Activated naive CD4-positive, alpha-beta T cell treated with anti-CD3 and anti-CD28 coated beads, Interleukin-2, amount 50 U/mL, for 72 hours (primary cell): Measurements from ENCODE around the gene CCL7. TPM values are rescaled to one million over a fixed set of nuclear protein-coding genes. Genes with fewer than 3 reads are reported as not detected.
A peak's percentile ranks its signal among the peaks of the same experiment; 100 is the strongest.

Source experiments
- ATAC-seq, 2 donors: fragments of 150-1000 bp; cut with Tn5 transposase; 2 replicates each; pipeline ENCODE4 v1.10.0; 2021; ENCODE audit warnings: mild to moderate bottlenecking in 2 of 2, moderate library complexity in 2 of 2
- DNase-seq, 2 donors: peaks; one replicate each; pipeline ENCODE4 v3.0.0; 2021 to 2022; ENCODE audit warnings: low spot score in 2 of 2
- H3K27ac Mint-ChIP-seq, 2 donors: one replicate each; pipeline ENCODE4 v1.8.0; 2022; ENCODE audit warnings: mild to moderate bottlenecking in 2 of 2, mixed read lengths in 2 of 2
- H3K36me3 Mint-ChIP-seq, 2 donors: one replicate each; pipeline ENCODE4 v1.8.0; 2022; ENCODE audit warnings: mixed read lengths in 2 of 2
- H3K9me3 Mint-ChIP-seq, 2 donors: one replicate each; pipeline ENCODE4 v1.8.0; 2022; ENCODE audit warnings: mixed read lengths in 2 of 2
- total RNA-seq, 2 donors: library from RNA; stranded (reverse); gene quantifications; one replicate each; pipeline ENCODE4 v1.2.3, GENCODE V29; 2022

Gene CCL7
- total RNA-seq, 2 donors from 2014 or later, result not detected

DNA sequence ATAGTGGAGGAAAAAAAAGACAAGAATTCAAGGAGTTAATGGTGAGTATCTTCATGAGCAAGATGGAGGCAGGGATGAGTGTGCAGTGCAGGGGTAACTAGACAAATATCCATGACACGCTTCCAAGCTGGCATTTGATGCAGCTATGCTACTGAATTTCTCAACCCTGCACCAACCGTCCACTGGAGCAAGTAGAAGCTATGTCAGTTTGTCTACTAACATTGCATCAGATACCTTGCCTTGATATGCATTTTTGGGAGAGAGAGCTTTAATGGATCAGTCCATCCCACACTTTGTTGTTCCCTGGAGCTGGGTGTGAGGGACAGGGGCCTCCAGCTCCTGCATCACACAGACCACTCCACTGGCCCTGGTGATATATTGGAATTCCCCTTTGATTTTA lies 32.0 kb downstream of the CCL7 start:
- DNase-seq, result no peak
- ATAC-seq, result no peak
- no peak overlapping the region for H3K27ac Mint-ChIP-seq
- H3K9me3 Mint-ChIP-seq, result peaks cover 5% of the 10 kb centered on the region in 2 donors
- peaks cover 7 to 12% of the 10 kb centered on the region in 2 donors for H3K36me3 Mint-ChIP-seq

DNA sequence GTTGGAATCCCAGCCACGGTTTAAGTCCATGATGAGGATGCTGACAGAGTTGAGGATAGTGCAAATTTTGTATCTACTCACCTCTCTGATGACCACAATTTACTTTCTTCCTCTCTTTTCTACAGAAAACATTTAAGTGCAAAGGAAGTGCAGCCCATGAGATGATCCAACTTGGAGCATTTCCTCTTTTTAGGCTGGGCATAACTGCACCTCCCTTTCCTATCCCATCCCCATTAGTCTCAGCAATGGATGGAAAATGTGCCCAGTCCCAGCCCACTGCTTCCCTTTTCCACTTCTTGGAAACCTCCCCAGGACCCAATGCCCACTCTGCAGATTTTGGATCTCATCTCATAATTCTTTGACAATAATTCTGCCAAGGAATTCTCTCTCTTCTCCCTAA lies 32.6 kb downstream of the CCL7 start:
- H3K9me3 Mint-ChIP-seq, result peaks cover 5% of the 10 kb centered on the region in 2 donors
- ATAC-seq, result no peak

DNA sequence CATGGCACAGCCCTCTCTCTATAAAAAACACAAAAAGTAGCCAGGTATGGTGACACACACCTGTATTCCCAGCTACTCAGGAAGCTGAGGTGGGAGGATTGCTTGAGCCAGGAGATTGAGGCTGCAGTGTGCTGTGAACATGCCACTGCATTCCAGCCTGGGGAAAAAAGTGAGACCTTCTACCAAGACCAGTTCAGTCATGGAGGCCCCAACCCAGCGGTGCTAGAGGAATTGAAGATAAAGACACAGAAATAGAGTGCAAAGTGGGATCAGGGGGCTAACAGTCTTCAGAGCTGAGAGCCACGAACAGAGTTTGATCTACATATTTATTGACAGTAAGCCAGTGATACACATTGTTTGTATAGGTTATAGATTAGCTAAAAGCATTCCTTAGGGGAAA lies 33.6 kb downstream of the CCL7 start:
- Mint-ChIP-seq H3K36me3 (peaks cover 2 to 6% of the 10 kb centered on the region in 2 donors), H3K9me3 (peaks cover under 1% of the 10 kb centered on the region in 2 donors), H3K27ac (no peak overlapping the region)
- DNase-seq (no peak), ATAC-seq (no peak)

More for the DNA sequence above, 32.6 kb downstream of the CCL7 start:
- DNase-seq, result no peak
- Mint-ChIP-seq H3K36me3 (peaks cover 7 to 12% of the 10 kb centered on the region in 2 donors), H3K27ac (no peak overlapping the region)

DNA sequence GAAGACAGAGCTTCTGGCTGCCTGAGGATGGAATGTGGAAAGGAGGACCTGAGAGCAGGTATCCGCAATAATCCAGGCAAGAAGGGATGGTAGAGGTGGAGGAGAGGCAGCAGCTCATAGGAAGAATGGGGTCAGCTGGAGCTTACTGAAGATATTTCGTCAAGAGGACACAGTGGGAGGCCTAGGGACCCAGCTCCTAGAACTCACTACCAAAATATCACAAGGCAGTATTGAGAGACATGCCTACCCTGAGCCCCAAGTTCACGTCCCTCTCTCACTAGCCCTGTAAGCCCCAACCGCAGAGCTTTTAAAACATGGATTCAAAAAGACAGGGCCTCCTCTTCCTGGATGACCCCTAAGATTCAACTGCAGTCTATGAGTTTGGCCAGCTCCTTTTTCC lies 35.0 kb downstream of the CCL7 start:
- Mint-ChIP-seq H3K36me3 (no peaks in the 10 kb centered on the region), H3K9me3 (no peaks in the 10 kb centered on the region), H3K27ac (no peak overlapping the region)
- DNase-seq, result no peak
- no peak for ATAC-seq

DNA sequence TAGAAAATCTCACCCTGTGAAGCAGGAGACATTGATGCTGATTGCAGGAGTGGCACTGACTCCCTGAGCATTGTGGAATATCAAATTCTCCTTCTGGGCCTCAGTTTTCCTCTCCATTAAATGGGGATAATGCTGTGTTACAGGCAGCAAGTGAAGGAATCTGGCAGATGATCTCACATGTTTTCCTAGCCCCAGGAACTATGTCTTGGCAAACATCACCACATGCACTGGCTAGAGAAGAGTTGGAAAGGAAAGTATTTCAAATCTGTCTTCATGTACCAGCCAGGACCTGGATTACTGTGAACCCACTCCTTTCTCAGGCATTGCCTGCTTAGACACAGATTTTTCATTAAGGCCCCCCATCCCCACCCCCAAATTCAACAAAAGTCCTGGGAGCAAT lies 35.6 kb downstream of the CCL7 start:
- Mint-ChIP-seq H3K9me3 (no peaks in the 10 kb centered on the region), H3K36me3 (no peaks in the 10 kb centered on the region), H3K27ac (peak overlapping the region in 1 of 2 donors; percentile 77)
- no peak for ATAC-seq
- no peak for DNase-seq

DNA sequence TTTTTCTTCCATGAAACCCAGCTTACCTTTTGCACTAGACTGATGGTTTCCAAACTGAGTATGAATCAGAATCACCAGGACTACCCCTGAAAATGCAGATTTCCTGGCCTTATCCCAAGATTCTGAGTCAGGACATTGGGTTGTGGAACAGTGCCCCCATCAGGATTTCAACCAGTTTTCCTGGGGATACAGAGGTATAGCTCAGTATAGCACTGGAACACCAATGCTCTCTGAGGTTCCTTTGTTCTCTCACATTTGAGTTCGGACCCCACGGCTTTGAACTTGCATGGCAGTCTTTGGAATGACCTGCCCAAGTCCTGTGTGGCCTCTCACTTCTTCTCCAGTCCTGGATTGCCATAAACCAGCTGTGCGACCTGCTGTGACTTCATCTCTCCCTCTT lies 36.4 kb downstream of the CCL7 start:
- H3K9me3 Mint-ChIP-seq, result no peaks in the 10 kb centered on the region
- no peak for ATAC-seq
- DNase-seq, result no peak
- H3K27ac Mint-ChIP-seq, result no peak overlapping the region
- no peaks in the 10 kb centered on the region for H3K36me3 Mint-ChIP-seq

DNA sequence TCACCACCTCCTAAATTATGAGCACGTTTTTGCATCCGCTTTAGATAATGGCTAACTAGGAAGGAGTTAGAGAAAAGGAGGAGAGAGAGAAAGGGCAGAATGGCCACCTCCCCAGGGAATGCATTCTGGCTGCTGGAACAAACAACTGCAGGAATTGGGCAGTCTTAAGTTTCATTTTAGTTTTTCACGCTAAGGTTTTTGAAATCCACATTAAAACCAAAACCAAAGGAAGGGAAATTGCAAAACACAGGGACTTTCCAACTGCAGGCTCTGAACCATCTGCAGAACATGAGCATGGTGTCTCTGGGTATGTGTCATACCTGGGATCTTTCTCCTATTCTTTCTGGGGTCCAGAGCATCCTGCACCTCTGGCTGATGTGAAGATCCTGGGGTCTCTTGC lies 37.1 kb downstream of the CCL7 start:
- H3K36me3 Mint-ChIP-seq, result no peaks in the 10 kb centered on the region
- H3K9me3 Mint-ChIP-seq, result no peaks in the 10 kb centered on the region
- H3K27ac Mint-ChIP-seq, result no peak overlapping the region
- peak in 1 of 2 donors; percentile 71 for ATAC-seq
- no peak for DNase-seq

DNA sequence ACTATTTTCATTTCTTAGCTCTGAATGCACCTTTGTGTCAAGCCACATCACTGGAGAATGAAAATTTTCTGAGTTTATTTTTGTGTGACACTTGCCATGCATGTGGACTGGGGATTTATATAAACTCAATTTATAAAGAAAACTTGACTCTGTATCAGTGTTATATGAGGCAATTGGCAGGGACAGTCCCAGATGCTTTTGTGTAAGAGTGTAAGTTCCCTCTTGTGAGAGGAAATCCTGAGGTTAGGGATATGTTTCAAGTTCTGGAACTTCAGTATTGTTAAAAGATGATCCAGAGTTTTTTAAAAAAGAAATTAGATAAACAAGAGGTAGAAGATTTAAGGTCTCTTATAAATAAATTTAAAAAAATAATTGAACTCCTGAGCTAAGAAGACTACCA lies 38.4 kb downstream of the CCL7 start:
- no peaks in the 10 kb centered on the region for H3K9me3 Mint-ChIP-seq
- H3K27ac Mint-ChIP-seq, result no peak overlapping the region
- no peaks in the 10 kb centered on the region for H3K36me3 Mint-ChIP-seq
- ATAC-seq (no peak), DNase-seq (no peak)

DNA sequence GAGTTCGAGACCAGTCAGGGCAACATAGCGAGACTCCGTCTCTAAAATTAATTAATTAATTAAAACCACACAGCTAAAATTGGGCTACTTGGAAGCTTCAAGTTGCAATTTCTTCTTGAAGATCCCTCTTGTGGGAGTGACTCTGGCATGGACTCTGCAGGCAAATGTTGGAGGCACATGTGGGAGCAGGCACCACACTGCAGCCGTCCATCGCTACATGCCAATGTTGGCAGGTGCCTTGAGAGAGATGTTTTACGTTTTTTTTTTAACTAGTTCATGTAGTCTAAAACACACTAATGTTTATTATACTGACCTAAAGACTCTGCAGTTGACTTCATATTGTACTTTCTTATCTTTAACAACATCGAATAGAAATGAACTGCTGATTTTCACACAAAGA lies 41.3 kb downstream of the CCL7 start:
- Mint-ChIP-seq H3K9me3 (no peaks in the 10 kb centered on the region), H3K27ac (no peak overlapping the region), H3K36me3 (no peaks in the 10 kb centered on the region)
- DNase-seq, result no peak
- no peak for ATAC-seq

DNA sequence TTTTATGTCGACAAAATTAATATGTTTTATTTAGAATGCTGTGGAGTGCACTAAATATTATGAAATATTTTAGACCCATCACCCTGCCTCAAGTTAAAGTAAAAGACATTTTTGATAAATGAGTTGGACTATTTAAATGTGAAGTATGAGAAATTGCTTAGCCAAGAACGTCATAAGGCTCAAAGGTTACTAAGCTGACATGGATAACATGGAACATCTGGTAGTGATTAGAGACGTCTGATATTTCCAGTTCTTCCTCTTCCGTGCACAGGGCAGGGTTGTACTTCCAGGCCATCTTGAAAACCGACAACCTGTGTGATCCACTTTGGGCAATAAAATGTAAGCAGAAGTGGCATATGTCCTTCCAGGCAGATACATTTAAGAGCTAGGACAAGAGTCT lies 42.1 kb downstream of the CCL7 start:
- no peak overlapping the region for H3K27ac Mint-ChIP-seq
- no peak for DNase-seq
- no peaks in the 10 kb centered on the region for H3K9me3 Mint-ChIP-seq
- no peak for ATAC-seq
- H3K36me3 Mint-ChIP-seq, result no peaks in the 10 kb centered on the region

DNA sequence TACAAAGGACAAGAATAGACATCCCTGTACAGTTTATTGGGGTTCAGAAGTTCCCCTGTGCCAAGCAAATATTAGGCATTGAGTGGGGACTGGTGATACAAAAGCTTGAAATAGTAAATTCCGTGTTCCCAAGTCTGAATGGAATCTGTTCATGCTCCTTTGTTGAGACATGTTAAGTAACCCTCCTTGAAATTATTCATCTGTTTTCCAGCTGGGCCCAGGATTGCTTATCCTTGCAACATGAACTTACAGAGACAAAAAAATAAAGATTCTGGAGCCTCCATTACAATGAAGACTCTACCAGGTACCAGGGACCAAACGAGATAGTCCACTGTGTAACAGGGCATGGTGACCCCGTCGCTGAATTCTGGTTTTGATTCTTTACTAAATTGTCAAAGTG lies 43.1 kb downstream of the CCL7 start:
- no peak for DNase-seq
- H3K9me3 Mint-ChIP-seq, result peaks cover 0 to 4% of the 10 kb centered on the region in 2 donors
- no peak for ATAC-seq
- no peak overlapping the region for H3K27ac Mint-ChIP-seq
- H3K36me3 Mint-ChIP-seq, result no peaks in the 10 kb centered on the region

DNA sequence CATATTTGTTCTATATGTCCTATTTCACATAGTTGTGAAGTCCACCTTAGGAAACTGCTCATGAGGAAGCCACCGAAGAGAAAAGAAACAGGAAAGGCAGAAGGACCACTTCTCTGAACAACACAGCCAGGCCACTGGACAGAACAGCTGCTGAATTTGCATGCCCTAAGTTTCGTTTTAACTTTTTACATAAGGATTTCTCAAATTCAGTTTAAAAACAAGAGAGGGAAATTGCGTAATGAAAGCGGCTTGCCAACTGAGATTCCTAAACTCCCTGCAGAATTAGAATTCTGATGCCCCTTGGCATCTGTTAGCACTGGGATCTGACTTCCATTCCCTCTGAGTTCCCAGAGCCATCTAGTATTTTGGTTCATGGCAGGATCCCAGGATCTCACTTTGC lies 44.3 kb downstream of the CCL7 start:
- no peak for DNase-seq

DNA sequence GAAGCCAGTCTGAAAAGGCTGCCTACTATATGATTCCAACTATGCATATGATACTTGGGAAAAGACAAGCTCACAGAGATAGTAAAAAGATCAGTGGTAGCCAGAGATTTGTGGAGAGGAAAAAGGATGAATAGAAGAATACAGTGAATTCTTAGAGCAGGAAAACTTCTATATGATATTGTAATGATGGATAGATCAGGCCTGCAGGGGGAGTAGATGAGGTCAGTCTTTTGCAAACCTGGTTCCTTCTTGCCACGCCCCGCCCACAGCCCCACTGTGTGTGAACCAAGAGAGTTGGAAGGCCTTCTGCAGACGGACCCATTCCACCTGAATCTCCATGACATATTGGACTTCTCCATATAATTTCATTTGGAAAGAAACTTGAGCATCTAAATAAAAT lies 48.5 kb downstream of the CCL7 start:
- H3K27ac Mint-ChIP-seq, result no peak overlapping the region
- peaks cover 0 to 4% of the 10 kb centered on the region in 2 donors for H3K9me3 Mint-ChIP-seq
- DNase-seq (no peak), ATAC-seq (no peak)
- no peaks in the 10 kb centered on the region for H3K36me3 Mint-ChIP-seq

More for the DNA sequence above, 44.3 kb downstream of the CCL7 start:
- no peak for ATAC-seq
- Mint-ChIP-seq H3K27ac (no peak overlapping the region), H3K9me3 (peaks cover 0 to 4% of the 10 kb centered on the region in 2 donors), H3K36me3 (no peaks in the 10 kb centered on the region)

DNA sequence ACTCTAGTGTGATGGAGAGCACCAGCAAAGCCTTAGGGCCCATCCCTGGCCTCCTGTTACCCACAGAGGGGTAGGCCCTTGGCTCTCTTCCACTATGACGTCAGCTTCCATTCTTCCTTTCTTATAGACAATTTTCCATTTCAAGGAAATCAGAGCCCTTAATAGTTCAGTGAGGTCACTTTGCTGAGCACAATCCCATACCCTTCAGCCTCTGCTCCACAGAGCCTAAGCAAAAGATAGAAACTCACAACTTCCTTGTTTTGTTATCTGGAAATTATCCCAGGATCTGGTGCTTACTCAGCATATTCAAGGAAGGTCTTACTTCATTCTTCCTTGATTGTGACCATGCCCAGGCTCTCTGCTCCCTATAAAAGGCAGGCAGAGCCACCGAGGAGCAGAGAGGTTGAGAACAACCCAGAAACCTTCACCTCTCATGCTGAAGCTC lies 49.0 kb downstream of the CCL7 start, which contains the start of gene CCL8:
CCL8 (plus strand) TSS at position 397 of the 445 bp plus-strand sequence. CDS start 67 bp downstream, outside the sequence.
- no peak for DNase-seq
- no peak for ATAC-seq
- H3K9me3 Mint-ChIP-seq, result peaks cover 0 to 4% of the 10 kb centered on the region in 2 donors
- no peak within 1 kb of the TSS for H3K27ac Mint-ChIP-seq
- H3K36me3 Mint-ChIP-seq, result no peaks in the 10 kb centered on the region

Other genes starting within 250 kb of the CCL7 start
- not detected for gene CCL2, start 14.9 kb upstream of the CCL7 start, total RNA-seq
- not detected for gene CCL11, start 15.5 kb downstream of the CCL7 start, total RNA-seq
- gene CCL8, start 49.2 kb downstream of the CCL7 start, total RNA-seq, result not detected
- not detected for gene CCL13, start 86.3 kb downstream of the CCL7 start, total RNA-seq
- gene CCL1, start 93.0 kb downstream of the CCL7 start, total RNA-seq, result not detected